ENCODE measurements around the gene SORCS2.

Gene SORCS2

GRCh38 chr4:7700665-7701064 is 508.3 kb downstream of the SORCS2 start:
- no peak overlapping the region for H2BK120ac ChIP-seq (ENCODE audit: insufficient read depth, low read length, poor library complexity)
- no peak overlapping the region for H2AFZ ChIP-seq (ENCODE audit: insufficient read depth, low read length, poor library complexity)
- DNase-seq, result no peak
- H3K9me3 ChIP-seq (ENCODE audit: insufficient read depth, low read depth, low read length), result peaks cover 3% of the 10 kb centered on the region
- H3K27me3 ChIP-seq (ENCODE audit: insufficient read depth, low read length), result no peaks in the 10 kb centered on the region
- H3K14ac ChIP-seq (ENCODE audit: low read length), result no peak overlapping the region
- H3K4me1 ChIP-seq (ENCODE audit: control insufficient read depth in 1 of 2, insufficient read depth in 2 of 2, low read length in 2 of 2), result no peaks in the 10 kb centered on the region
- no peak overlapping the region for H4K8ac ChIP-seq (ENCODE audit: low read depth, low read length)
- H4K91ac ChIP-seq (ENCODE audit: low read depth, low read length), result no peak overlapping the region
- peaks cover 3% of the 10 kb centered on the region for H3K79me1 ChIP-seq (ENCODE audit: low read length)
- H4K12ac ChIP-seq (ENCODE audit: low read depth, low read length), result no peak overlapping the region
- H3K9ac ChIP-seq (ENCODE audit: low read length), result no peak overlapping the region
- no CpG with 5 or more reads among the region's 9 CpGs for WGBS (ENCODE audit: extremely low coverage, insufficient coverage, insufficient read length)
- H3K27ac ChIP-seq (ENCODE audit: low read depth, low read length), result no peak overlapping the region
- H3K79me2 ChIP-seq (ENCODE audit: control insufficient read depth, insufficient read depth, low read length, poor library complexity), result no peaks in the 10 kb centered on the region
- no peak overlapping the region for H3K18ac ChIP-seq (ENCODE audit: low read length)
- H3K4me2 ChIP-seq (ENCODE audit: low read length), result no peak overlapping the region
- H3K4me3 ChIP-seq (ENCODE audit: low read depth, low read length), result no peak overlapping the region
- H2AK5ac ChIP-seq (ENCODE audit: low read length), result no peak overlapping the region
- no peak overlapping the region for H3K23ac ChIP-seq (ENCODE audit: low read length)
- no peak overlapping the region for H2BK12ac ChIP-seq (ENCODE audit: low read length)
- no peak overlapping the region for H3K4ac ChIP-seq (ENCODE audit: low read depth, low read length)
- H3K36me3 ChIP-seq (ENCODE audit: control insufficient read depth in 1 of 2, insufficient read depth in 2 of 2, low read length in 2 of 2), result no peaks in the 10 kb centered on the region
- H2BK5ac ChIP-seq (ENCODE audit: low read depth, low read length, poor library complexity), result no peak overlapping the region

DNA sequence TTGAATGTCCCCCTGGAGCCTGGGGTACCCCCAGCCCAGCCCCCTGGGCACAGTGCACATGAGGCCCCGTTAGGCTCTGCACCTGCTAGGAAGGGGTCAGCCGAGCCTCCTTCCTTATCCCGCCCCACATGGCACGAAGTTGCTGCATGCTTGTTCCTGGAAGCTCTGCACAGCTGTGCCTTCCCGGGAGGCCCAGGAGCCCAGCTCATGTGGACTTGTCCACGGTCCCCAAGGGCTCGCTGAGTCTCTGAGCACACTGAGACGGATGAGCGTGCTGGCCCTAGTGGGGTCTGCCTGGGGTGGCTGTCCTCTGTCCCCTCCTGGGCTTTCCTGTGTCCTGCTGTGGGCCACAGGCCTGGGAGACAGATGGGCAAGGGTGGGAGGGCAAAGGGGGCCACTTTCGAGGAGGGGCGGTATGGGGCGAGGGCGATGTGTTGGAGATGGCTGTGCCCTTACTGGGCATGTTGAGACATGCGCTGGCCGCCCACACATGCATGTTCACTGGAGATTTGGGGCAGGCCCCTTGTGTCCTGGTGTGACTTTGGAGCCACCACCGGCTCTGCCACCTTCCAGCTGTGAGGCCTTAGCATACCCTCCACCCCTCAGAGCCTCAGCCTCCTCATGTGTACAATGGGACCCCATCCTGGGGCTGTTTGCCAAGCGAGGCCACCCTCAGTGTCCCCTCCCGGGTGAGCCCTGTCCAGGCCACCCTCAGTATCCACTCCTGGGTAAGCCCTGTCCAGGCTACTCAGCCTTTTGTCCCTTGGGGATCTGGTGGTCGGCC is 509.7 kb downstream of the SORCS2 start:
- no peaks in the 10 kb centered on the region for H3K4me1 ChIP-seq (ENCODE audit: control insufficient read depth in 1 of 2, insufficient read depth in 2 of 2, low read length in 2 of 2)
- DNase-seq, result no peak
- no peaks in the 10 kb centered on the region for H3K36me3 ChIP-seq (ENCODE audit: control insufficient read depth in 1 of 2, insufficient read depth in 2 of 2, low read length in 2 of 2)
- H4K12ac ChIP-seq (ENCODE audit: low read depth, low read length), result no peak overlapping the region
- no peak overlapping the region for H3K14ac ChIP-seq (ENCODE audit: low read length)
- H2AK5ac ChIP-seq (ENCODE audit: low read length), result no peak overlapping the region
- no peak overlapping the region for H2BK12ac ChIP-seq (ENCODE audit: low read length)
- peak overlapping the region; percentile 4 for H3K4ac ChIP-seq (ENCODE audit: low read depth, low read length)
- no peak overlapping the region for H3K4me3 ChIP-seq (ENCODE audit: low read depth, low read length)
- no CpG with 5 or more reads among the region's 19 CpGs for WGBS (ENCODE audit: extremely low coverage, insufficient coverage, insufficient read length)
- no peak overlapping the region for H3K9ac ChIP-seq (ENCODE audit: low read length)
- H3K27me3 ChIP-seq (ENCODE audit: insufficient read depth, low read length), result no peaks in the 10 kb centered on the region
- H4K91ac ChIP-seq (ENCODE audit: low read depth, low read length), result peak overlapping the region; percentile 63
- H3K79me1 ChIP-seq (ENCODE audit: low read length), result peaks cover 3% of the 10 kb centered on the region
- H4K8ac ChIP-seq (ENCODE audit: low read depth, low read length), result no peak overlapping the region
- no peak overlapping the region for H2BK5ac ChIP-seq (ENCODE audit: low read depth, low read length, poor library complexity)
- no peak overlapping the region for H3K23ac ChIP-seq (ENCODE audit: low read length)
- peaks cover 3% of the 10 kb centered on the region for H3K9me3 ChIP-seq (ENCODE audit: insufficient read depth, low read depth, low read length)
- no peak overlapping the region for H3K4me2 ChIP-seq (ENCODE audit: low read length)
- H3K79me2 ChIP-seq (ENCODE audit: control insufficient read depth, insufficient read depth, low read length, poor library complexity), result no peaks in the 10 kb centered on the region
- peak overlapping the region; percentile 18 for H2BK120ac ChIP-seq (ENCODE audit: insufficient read depth, low read length, poor library complexity)
- H3K18ac ChIP-seq (ENCODE audit: low read length), result no peak overlapping the region
- H2AFZ ChIP-seq (ENCODE audit: insufficient read depth, low read length, poor library complexity), result no peak overlapping the region
- no peak overlapping the region for H3K27ac ChIP-seq (ENCODE audit: low read depth, low read length)

DNA sequence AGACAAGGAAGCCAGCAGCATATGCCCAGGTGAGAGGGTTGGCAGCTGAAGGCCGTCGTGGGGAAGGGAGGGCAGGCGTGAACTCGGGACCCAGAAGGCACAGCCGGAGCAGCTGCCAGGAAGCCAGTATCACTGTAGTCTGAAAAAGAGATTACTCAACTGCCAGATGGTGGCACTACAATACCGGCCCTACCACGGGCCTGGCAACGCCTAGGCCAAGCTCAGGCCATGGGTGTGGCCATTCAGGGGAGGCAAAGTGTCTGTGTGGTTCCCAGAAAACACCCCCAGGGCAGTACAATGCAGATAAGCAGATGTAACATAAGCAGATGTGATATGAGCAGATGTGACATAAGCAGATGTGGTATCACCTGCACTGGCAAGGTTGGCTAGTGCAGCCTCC is 511.4 kb downstream of the SORCS2 start:
- no peak overlapping the region for H2AFZ ChIP-seq (ENCODE audit: insufficient read depth, low read length, poor library complexity)
- DNase-seq, result no peak
- H4K12ac ChIP-seq (ENCODE audit: low read depth, low read length), result no peak overlapping the region
- no peak overlapping the region for H3K4me2 ChIP-seq (ENCODE audit: low read length)
- H3K18ac ChIP-seq (ENCODE audit: low read length), result no peak overlapping the region
- H3K79me2 ChIP-seq (ENCODE audit: control insufficient read depth, insufficient read depth, low read length, poor library complexity), result no peaks in the 10 kb centered on the region
- peaks cover 3% of the 10 kb centered on the region for H3K79me1 ChIP-seq (ENCODE audit: low read length)
- no peak overlapping the region for H2BK12ac ChIP-seq (ENCODE audit: low read length)
- H4K8ac ChIP-seq (ENCODE audit: low read depth, low read length), result no peak overlapping the region
- no peak overlapping the region for H3K4me3 ChIP-seq (ENCODE audit: low read depth, low read length)
- no peak overlapping the region for H4K91ac ChIP-seq (ENCODE audit: low read depth, low read length)
- no peak overlapping the region for H3K4ac ChIP-seq (ENCODE audit: low read depth, low read length)
- H3K9ac ChIP-seq (ENCODE audit: low read length), result no peak overlapping the region
- no peak overlapping the region for H2BK120ac ChIP-seq (ENCODE audit: insufficient read depth, low read length, poor library complexity)
- H3K4me1 ChIP-seq (ENCODE audit: control insufficient read depth in 1 of 2, insufficient read depth in 2 of 2, low read length in 2 of 2), result no peaks in the 10 kb centered on the region
- no peak overlapping the region for H3K23ac ChIP-seq (ENCODE audit: low read length)
- WGBS (ENCODE audit: extremely low coverage, insufficient coverage, insufficient read length), result no CpG with 5 or more reads among the region's 8 CpGs
- no peak overlapping the region for H3K14ac ChIP-seq (ENCODE audit: low read length)
- no peak overlapping the region for H2BK5ac ChIP-seq (ENCODE audit: low read depth, low read length, poor library complexity)
- H3K9me3 ChIP-seq (ENCODE audit: insufficient read depth, low read depth, low read length), result no peaks in the 10 kb centered on the region
- no peak overlapping the region for H2AK5ac ChIP-seq (ENCODE audit: low read length)
- H3K27me3 ChIP-seq (ENCODE audit: insufficient read depth, low read length), result no peaks in the 10 kb centered on the region
- H3K36me3 ChIP-seq (ENCODE audit: control insufficient read depth in 1 of 2, insufficient read depth in 2 of 2, low read length in 2 of 2), result no peaks in the 10 kb centered on the region
- H3K27ac ChIP-seq (ENCODE audit: low read depth, low read length), result no peak overlapping the region

- Histone ChIP-seq H4K12ac (ENCODE audit: low read depth, low read length) (no peak overlapping the region), H3K4me1 (ENCODE audit: control insufficient read depth in 1 of 2, insufficient read depth in 2 of 2, low read length in 2 of 2) (no peaks in the 10 kb centered on the region), H3K14ac (ENCODE audit: low read length) (no peak overlapping the region), H3K4me3 (ENCODE audit: low read depth, low read length) (no peak overlapping the region), H2BK12ac (ENCODE audit: low read length) (no peak overlapping the region), H3K18ac (ENCODE audit: low read length) (no peak overlapping the region), H3K4ac (ENCODE audit: low read depth, low read length) (no peak overlapping the region), H2AK5ac (ENCODE audit: low read length) (no peak overlapping the region), H2AFZ (ENCODE audit: insufficient read depth, low read length, poor library complexity) (no peak overlapping the region), H3K79me2 (ENCODE audit: control insufficient read depth, insufficient read depth, low read length, poor library complexity) (no peaks in the 10 kb centered on the region), H3K27ac (ENCODE audit: low read depth, low read length) (no peak overlapping the region), H4K91ac (ENCODE audit: low read depth, low read length) (no peak overlapping the region), H3K4me2 (ENCODE audit: low read length) (no peak overlapping the region), H4K8ac (ENCODE audit: low read depth, low read length) (no peak overlapping the region), H2BK5ac (ENCODE audit: low read depth, low read length, poor library complexity) (no peak overlapping the region), H3K9ac (ENCODE audit: low read length) (no peak overlapping the region), H3K23ac (ENCODE audit: low read length) (no peak overlapping the region), H2BK120ac (ENCODE audit: insufficient read depth, low read length, poor library complexity) (no peak overlapping the region), H3K9me3 (ENCODE audit: insufficient read depth, low read depth, low read length) (no peaks in the 10 kb centered on the region), H3K79me1 (ENCODE audit: low read length) (peaks cover 3% of the 10 kb centered on the region), H3K27me3 (ENCODE audit: insufficient read depth, low read length) (no peaks in the 10 kb centered on the region), H3K36me3 (ENCODE audit: control insufficient read depth in 1 of 2, insufficient read depth in 2 of 2, low read length in 2 of 2) (no peaks in the 10 kb centered on the region)
- DNase-seq, result no peak
- WGBS (ENCODE audit: extremely low coverage, insufficient coverage, insufficient read length), result no CpG with 5 or more reads among the region's 16 CpGs
These were observed 511.8 kb downstream of the SORCS2 start for GRCh38 chr4:7704091-7704490.

Data from trophoblast cell (in vitro differentiated cells and primary cell).